GM19395 (cell line): ENCODE measurements around the gene PLCH1.

Experiments
- ATAC-seq: cut with Tn5 transposase; IDR thresholded peaks from one replicate; pipeline ENCODE4 v1.9.1; 2021; ENCODE audit warnings: mild to moderate bottlenecking, moderate library complexity; ENCODE audit not compliant: unreplicated experiment

PLCH1 gene

DNA sequence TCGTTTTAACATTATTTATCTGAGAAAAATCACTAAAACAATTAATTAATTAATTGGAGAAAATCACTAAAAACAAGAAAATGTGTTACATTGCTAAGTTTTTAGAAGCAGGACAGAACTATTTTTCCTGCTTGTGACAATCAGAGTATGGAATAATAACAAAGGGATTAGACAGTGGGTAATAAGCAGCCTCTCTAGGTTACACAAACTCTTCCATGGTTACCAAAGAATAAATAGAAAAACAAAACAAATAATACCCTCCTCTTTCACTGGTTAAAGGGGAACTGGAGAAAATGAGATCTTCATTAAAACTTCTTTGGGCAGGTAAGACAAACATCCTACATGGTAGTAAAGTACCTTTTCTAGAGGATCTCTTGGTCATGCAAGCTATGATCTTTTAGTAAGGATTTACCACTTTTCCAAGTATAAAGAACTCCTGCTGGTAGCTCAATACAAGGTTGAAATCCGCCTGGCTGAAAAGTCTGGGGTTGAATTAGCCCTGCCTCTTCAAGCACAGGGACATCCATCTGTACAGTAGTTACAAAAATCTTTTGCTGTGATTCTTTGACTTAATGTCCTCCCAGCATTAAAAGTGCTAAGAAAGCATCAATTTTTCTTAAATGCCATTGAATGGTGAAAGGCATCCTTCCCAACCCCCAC lies 2.5 kb upstream of the PLCH1 start:
- no peak for ATAC-seq

DNA sequence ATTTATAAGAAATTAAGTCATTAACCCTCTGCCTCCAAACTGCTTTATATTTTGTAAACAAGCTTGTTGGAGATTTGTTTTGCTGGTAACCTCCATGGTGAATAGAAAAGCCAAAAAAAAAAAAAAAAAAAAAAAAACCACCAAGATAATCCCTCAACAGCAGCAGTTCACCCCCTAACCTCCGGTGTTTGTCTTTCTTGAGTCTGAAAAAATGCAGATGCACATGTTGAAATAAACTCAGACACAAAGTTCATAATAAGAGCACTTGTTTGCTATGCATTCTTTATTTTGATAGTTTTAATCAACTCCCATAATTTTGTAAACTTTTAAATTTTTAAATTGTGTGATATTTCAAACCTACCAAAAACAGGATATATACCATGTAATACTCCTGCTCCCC lies 1.8 kb upstream of the PLCH1 start:
- ATAC-seq, result no peak

DNA sequence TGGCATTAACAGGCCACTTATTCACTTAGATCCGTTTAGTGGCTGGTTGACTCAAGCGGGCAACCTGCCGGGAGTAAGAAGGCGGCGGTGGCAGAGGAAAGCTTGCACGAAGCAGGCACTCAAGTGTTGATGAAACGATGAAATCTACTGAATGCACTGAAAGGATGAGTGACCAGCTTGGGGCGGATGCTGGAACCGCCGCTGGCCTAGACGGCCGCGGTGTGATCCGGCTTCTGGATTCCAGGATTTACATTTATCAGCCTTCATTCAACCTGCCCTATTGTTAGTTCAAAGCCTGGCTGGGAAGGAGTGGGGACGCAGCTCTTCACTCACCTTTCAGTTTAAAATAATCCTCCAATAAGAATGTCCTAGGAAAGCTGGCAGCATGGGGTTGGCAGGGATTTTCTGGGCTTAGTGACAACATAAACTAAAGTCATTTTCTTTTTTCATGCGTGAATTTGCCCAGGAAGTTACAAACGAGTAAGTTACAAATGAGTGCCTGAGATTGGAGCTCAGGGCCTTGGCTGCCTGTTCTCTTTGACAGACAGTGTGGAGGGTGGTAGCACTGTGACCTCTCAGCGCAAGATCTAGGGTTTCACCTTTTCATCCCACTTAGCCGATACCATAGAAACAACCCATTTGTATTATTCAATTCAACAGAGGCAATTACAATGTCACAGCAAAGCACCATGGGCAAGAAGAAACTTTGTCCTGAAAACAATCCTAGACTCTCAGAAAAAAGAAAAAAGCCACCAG lies 1.1 kb upstream of the PLCH1 start:
- no peak for ATAC-seq

DNA sequence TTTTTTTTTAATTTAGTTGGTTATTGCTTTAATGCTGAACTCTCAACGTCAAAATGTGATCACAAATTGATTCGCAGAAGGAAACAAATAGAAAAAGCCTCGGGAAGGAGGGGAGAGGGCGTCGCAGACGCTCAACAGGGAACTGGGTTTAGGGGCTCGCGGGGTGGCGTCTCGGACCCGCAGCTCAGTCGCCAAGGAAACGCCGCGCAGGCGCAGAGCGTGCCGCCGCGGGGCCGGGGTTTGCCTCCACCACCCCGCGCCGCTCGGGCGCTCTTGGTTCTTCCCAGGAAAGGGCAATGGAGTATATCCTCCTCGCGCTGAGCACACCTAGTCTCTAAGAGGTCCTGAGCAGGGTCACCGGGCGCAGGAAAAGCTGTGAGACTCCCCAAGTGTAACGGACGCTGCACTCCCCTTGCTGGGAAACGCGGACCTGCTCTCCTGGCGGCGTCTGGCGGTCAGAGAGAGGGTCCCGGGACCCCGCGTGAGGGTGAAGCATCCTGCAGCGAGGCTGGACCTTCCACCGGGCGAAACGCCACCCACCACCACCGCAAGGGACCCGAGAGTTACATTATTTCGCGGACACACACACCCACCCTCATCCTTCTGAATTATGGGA lies 753 bp downstream of the PLCH1 start:
- ATAC-seq, result peak; percentile 43

DNA sequence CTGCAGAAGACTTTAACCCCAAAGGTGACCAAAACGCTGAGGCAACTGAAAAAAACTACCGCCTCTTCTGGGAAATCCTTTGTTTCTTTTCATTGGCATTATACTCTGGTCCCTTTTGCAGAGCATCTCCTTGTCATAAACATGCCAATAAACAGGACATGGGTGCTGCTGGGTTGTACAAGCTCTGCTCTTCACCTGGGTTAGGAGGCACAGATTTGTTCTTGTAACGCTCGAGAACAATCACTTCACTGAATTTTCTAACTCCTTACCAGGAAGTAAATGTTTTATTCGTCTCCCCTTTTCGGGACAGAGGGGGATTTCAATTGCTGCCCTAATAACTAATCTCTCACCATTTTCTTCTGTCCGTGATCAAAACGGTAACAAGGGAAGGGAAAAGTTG lies 1.3 kb downstream of the PLCH1 start:
- ATAC-seq, result no peak

- no peak for ATAC-seq
These were observed 2.4 kb downstream of the PLCH1 start for GRCh38 chr3:155742349-155742965.

- no peak for ATAC-seq
These were observed 3.3 kb downstream of the PLCH1 start for GRCh38 chr3:155741603-155742002.

GRCh38 chr3:155741101-155741500 lies 3.8 kb downstream of the PLCH1 start:
- ATAC-seq, result no peak

DNA sequence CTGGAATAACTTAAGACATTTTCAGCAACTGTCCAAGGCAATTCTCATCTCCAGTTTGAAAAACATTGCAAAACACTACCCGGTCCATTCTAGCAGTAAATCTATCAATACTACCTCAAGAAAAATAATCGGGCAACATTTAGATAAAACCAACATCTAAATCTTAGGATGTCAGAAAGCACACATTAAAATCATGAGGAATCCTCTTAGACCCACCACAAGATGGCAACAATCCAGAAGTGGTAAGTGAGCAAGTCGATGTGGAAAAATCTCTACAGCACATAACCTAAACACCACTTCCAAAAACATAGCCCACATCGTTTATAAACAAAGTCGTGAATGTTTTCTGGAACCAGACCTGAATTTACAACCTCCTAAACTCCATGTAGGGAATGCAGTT lies 5.7 kb downstream of the PLCH1 start:
- no peak for ATAC-seq

DNA sequence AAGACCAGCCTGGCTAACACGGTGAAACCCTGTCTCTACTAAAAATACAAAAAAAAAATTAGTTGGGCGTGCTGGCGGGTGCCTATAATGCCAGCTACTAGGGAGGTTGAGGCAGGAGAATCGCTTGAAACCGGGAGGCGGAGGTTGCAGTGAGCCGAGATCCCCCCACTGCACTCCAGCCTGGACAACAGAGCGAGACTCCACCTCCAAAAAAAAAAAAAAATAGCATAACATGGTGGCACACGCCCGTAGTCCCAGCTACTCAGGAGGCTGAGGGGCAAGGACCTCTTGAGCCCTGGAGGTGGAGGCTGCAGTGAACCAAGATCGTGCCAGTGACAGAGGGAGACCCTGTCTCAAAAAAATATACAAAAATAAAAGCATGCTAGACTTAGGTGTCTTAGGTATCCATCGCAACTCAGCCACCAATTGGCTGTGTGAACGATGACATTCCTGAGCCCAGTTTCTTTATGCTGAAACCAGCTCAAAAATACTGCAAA lies 6.2 kb downstream of the PLCH1 start:
- no peak for ATAC-seq

DNA sequence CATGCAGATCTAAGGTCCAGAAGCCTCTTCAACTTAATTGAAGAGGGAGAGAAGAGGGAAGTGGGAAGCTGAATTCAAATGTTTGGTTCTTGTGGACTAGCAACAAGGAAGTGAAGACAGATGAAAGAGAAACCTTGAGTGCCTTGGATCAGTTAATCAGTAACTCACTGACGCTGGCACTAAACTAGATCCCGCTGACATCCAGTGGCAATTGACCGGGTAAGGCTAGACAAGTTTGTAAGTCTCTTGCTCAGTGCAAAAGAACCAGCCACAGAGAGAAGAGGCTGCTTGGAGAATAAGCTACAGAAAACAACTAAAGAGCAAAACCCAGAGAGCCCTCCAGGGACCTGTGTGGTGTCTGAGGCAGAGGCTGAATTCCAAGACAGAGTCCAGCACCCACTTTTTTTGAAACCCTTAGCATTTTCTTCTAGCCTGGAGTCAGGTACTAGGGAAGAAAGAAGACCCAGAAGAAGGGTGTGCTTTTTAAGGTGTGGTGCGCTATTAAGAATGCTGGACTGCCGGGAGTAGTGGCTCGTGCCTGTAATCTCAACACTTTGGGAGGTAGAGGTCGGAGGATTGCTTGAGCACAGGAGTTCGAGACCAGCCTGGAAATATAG lies 6.9 kb downstream of the PLCH1 start:
- ATAC-seq, result peak; percentile 96

- no peak for ATAC-seq
These were observed 8.5 kb downstream of the PLCH1 start for GRCh38 chr3:155736381-155736780.

GRCh38 chr3:155730843-155731242 lies 14.0 kb downstream of the PLCH1 start:
- no peak for ATAC-seq

DNA sequence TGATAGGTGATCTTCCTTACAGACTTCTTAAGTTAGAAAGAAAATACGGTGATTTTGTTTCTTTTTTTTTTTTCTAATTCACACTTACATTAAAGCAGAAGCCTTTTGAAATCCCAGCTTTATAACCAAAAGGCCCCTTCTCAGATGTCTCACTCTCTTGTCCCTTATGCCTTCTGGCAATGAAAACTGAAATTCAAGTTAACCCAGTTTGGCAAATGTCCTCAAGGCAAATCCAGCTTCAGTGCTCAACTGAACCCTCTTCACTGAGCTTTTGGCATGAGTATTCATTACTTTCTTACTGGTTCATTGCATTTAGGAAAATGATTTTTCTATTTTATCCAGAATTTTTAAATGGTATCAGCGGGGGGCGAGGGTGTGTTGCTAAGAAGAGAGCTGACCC lies 17.0 kb downstream of the PLCH1 start:
- ATAC-seq, result no peak

DNA sequence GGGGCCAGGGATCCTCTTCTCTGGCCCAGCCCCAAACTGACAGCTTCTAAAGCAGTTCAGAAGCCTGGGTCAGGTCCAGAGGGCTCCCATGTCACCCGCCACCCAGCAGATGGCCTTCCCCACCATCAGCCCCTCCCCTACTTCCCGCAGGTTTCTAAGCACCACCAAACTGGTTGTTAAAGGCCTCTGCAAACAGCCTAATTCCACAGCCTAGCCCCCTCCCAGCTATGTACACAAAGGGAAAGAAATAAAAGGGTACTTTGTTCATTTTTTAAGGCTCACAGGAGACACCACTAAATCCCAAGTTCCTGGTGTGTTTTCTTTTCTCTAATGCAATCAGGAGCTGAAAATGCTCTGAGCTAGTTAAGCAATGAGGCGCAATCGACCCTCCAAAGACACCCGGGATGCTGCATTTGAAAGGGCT lies 30.6 kb downstream of the PLCH1 start:
- ATAC-seq, result no peak

GRCh38 chr3:155712008-155712407 lies 32.9 kb downstream of the PLCH1 start:
- peak; percentile 94 for ATAC-seq

- ATAC-seq, result no peak
These were observed 39.9 kb downstream of the PLCH1 start for GRCh38 chr3:155704771-155705559.

- no peak for ATAC-seq
These were observed 40.8 kb downstream of the PLCH1 start for GRCh38 chr3:155704061-155704460.

GRCh38 chr3:155702745-155703591 lies 41.9 kb downstream of the PLCH1 start:
- no peak for ATAC-seq
